HUES48 (cell line): ENCODE data around the gene TLCD3B.

ENCODE experiments used
- H3K27ac ChIP-seq: one replicate; pipeline ENCODE4 v1.7.0; 2013; ENCODE audit warnings: low read depth, low read length, inconsistent platforms
- H3K27me3 ChIP-seq: 2 replicates; pipeline ENCODE4 v1.6.1; 2013; ENCODE audit warnings: mild to moderate bottlenecking, low read length; ENCODE audit not compliant: control insufficient read depth, insufficient read depth
- H3K36me3 ChIP-seq: 2 replicates; pipeline ENCODE4 v1.6.1; 2013; ENCODE audit warnings: low read length; ENCODE audit not compliant: control insufficient read depth, insufficient read depth
- H3K4me1 ChIP-seq: 2 replicates; pipeline ENCODE4 v1.6.1; 2013; ENCODE audit warnings: mild to moderate bottlenecking, low read length; ENCODE audit not compliant: control insufficient read depth, insufficient read depth
- H3K4me3 ChIP-seq: 2 replicates; pipeline ENCODE4 v1.5.1; 2013; ENCODE audit warnings: mild to moderate bottlenecking, low read depth, low read length
- H3K9ac ChIP-seq: 2 replicates; pipeline ENCODE4 v1.6.1; 2013; ENCODE audit warnings: mild to moderate bottlenecking, low read depth, low read length, moderate library complexity
- H3K9me3 ChIP-seq: 2 replicates; pipeline ENCODE4 v1.6.1; 2013; ENCODE audit warnings: low read length; ENCODE audit not compliant: control insufficient read depth, insufficient read depth

TLCD3B gene

DNA sequence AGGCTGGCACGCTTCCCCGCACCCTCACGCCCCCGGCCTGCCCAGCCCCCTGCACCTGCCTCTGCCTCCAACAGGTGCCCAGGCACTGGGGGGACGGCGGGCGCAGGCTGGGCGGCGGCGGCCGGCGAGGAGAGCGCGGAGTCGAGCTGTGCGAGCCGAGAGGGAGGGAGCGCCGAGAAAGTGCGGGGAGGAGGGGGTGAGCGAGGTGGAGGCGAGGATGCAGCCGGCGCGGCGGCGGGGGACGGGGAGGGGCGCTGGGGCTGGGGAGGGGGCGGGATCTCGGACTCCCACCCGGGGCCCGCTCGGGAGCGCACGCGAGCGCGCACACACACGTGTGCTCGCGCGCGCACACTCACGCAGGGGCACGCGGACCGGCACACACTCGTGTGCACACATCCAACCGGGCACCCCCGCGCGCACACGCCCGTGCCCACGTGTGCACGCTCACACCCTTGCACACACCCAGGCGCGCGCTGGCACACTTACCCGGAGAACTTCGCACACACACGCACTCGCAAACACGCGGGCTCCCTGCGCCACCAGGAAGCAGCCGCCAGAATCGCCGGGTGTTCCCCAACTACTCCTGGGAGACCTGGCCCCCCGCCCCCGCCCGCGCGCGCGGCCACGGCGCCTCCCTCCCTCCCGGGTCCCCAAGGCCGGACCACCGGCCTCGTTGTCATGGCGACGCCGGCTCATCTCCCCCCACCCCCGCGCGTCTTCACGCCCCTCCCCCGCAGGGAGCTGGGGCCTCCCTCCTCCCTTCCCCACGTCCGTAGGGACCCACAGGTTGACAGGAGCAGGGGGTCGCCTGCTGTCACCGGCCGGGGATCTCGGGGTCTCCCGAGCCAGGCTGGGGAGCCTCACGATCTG lies 20.0 kb downstream of the TLCD3B start, which contains the start of gene DOC2A:
Gene DOC2A (minus strand): TSS at position 184 of the 870 bp plus-strand sequence. CDS start 805 bp downstream, outside the sequence.
- peaks cover 5% of the 10 kb centered on the region; the same call in 1 of the 2 replicates for H3K36me3 ChIP-seq
- H3K9ac ChIP-seq, result no peak within 1 kb of the TSS
- H3K9me3 ChIP-seq, result no peaks in the 10 kb centered on the region
- no peak within 1 kb of the TSS for H3K27ac ChIP-seq
- H3K4me3 ChIP-seq, result peak within 1 kb of the TSS; percentile 89
- H3K4me1 ChIP-seq, result peaks cover 4% of the 10 kb centered on the region
- H3K27me3 ChIP-seq, result peaks cover 22% of the 10 kb centered on the region

GRCh38 chr16:30009990-30010843 lies 20.9 kb downstream of the TLCD3B start:
- Histone ChIP-seq H3K9me3 (no peaks in the 10 kb centered on the region), H3K9ac (no peak overlapping the region), H3K4me1 (peaks cover 4% of the 10 kb centered on the region), H3K4me3 (peak overlapping the region; percentile 89), H3K27me3 (peaks cover 22% of the 10 kb centered on the region), H3K36me3 (peaks cover 6% of the 10 kb centered on the region; the same call in 1 of the 2 replicates), H3K27ac (no peak overlapping the region)

- peaks cover 4% of the 10 kb centered on the region for H3K4me1 ChIP-seq
Measured at GRCh38 chr16:30009085-30009862, 21.8 kb downstream of the TLCD3B start.

GRCh38 chr16:30007378-30007895 lies 23.6 kb downstream of the TLCD3B start:
- peaks cover 4% of the 10 kb centered on the region for H3K4me1 ChIP-seq
- no peak overlapping the region for H3K27ac ChIP-seq
- H3K4me3 ChIP-seq, result no peak overlapping the region
- peaks cover 17% of the 10 kb centered on the region for H3K36me3 ChIP-seq
- H3K9ac ChIP-seq, result no peak overlapping the region
- no peaks in the 10 kb centered on the region for H3K9me3 ChIP-seq
- peaks cover 22% of the 10 kb centered on the region for H3K27me3 ChIP-seq

More at GRCh38 chr16:30009085-30009862, 21.8 kb downstream of the TLCD3B start:
- Histone ChIP-seq H3K9me3 (no peaks in the 10 kb centered on the region), H3K27ac (no peak overlapping the region), H3K4me3 (no peak overlapping the region), H3K9ac (no peak overlapping the region), H3K36me3 (peaks cover 6% of the 10 kb centered on the region; the same call in 1 of the 2 replicates), H3K27me3 (peaks cover 22% of the 10 kb centered on the region)

DNA sequence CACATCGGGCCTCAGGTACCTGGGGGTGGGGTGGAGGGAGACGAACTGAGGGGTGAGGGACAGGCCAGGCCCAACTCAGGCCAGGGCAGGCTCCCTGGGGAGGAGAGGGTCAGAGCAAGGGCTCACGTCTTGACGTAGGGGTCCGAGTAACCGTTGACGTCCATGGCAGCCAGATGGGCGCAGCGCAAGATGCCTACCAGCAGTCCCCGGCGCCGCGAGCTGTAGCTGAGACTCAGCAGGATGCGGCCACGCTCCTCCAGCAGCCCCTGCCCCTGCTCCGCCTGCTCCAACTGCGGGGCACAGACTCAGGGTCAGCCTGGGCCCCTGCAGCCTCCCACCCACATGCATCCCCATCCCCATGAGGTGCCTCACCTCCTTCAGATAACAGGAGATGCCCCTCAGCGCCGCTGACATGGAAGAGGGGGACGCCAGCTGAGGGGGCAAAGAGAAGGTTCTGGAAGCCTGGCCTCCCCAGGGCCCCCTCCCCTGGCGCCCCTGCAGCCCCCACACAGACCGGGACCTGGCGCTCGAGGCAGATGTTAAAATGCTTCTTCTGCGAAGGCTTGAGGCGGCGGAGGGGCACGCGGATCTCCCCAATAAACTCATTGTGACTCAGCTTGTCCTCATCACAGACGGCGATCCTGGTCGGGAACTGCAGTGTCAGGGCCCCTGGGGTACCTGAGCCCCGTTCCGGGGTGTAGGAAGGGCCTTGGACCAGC lies 24.3 kb downstream of the TLCD3B start:
- Histone ChIP-seq H3K4me3 (no peak overlapping the region), H3K9ac (no peak overlapping the region), H3K4me1 (no peaks in the 10 kb centered on the region; the same call in 1 of the 2 replicates), H3K36me3 (peaks cover 23% of the 10 kb centered on the region), H3K9me3 (no peaks in the 10 kb centered on the region), H3K27ac (no peak overlapping the region), H3K27me3 (peaks cover 15% of the 10 kb centered on the region)

GRCh38 chr16:30006095-30006473 lies 25.0 kb downstream of the TLCD3B start:
- Histone ChIP-seq H3K36me3 (peaks cover 24% of the 10 kb centered on the region), H3K4me3 (no peak overlapping the region), H3K4me1 (peaks cover under 1% of the 10 kb centered on the region; the same call in 1 of the 2 replicates), H3K9ac (no peak overlapping the region), H3K9me3 (no peaks in the 10 kb centered on the region), H3K27ac (no peak overlapping the region), H3K27me3 (peaks cover 11% of the 10 kb centered on the region)

DNA sequence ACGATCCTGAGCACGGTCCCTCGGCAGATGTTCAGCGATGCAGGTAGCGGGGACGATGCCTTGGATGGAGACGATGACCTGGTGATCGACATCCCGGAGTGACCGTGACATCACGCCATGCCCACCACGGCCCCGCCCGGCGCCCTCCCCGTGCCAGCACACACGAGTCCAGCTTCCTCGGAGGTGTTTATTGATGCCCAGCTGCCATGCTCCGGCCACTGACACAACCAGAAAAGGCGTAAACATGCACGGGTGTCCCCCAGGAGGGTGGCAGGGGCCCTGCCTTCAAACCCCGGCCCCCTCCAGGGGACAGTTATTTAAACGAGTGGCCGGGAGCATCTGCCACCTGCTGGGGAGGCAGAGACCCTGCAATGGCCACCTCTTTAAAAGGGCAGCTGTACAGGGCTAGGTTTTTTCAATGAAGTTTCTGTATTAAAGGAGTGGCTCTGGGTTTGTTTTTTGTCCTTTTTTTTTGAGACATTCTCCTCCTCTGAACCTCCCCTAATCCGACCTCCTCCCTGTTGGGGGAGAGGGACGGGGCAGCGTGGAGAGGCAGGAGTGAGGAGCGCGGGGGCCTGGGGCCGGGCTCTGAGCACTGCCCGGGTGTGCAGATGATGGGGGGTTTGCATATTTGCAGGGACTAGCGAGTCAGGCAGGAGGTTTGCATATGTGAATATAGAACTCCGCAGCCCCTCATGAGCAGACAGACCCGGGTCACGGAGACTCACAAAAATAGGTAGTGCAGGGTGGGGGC lies 25.6 kb downstream of the TLCD3B start:
- Histone ChIP-seq H3K27ac (no peak overlapping the region), H3K36me3 (peaks cover 24% of the 10 kb centered on the region), H3K4me3 (no peak overlapping the region), H3K4me1 (peaks cover 6% of the 10 kb centered on the region; the same call in 1 of the 2 replicates), H3K9ac (no peak overlapping the region), H3K9me3 (no peaks in the 10 kb centered on the region), H3K27me3 (peaks cover 9% of the 10 kb centered on the region)

- H3K27ac ChIP-seq, result no peak overlapping the region
- 0 out of 2 replicates have a peak, but pooled peaks cover 3% of the 10 kb centered on the region for H3K27me3 ChIP-seq
- H3K9ac ChIP-seq, result peak overlapping the region; percentile 18; the same call in 1 of the 2 replicates
- H3K9me3 ChIP-seq, result no peaks in the 10 kb centered on the region
- H3K4me3 ChIP-seq, result no peak overlapping the region
- H3K4me1 ChIP-seq, result peaks cover 8% of the 10 kb centered on the region; the same call in 1 of the 2 replicates
- H3K36me3 ChIP-seq, result peaks cover 24% of the 10 kb centered on the region
Measured at GRCh38 chr16:30004811-30005242, 26.2 kb downstream of the TLCD3B start.

DNA sequence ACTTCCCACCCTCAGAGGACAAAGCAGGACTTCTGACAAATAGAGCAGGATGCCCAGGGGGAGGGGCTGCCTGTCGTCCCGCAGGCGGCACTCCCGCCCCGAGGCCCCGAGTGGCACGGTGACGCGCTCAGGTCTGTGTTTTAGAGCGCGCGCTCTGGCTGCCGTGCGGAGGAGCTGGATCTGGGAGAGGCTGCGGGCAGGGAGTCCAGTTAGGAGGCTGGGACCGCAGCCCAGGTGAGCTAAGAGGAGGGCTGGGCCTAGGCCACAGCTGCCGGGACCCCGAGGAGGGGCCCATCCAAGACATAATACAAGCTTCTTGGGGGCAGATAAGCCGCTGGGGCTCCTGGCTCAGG lies 26.7 kb downstream of the TLCD3B start:
- Histone ChIP-seq H3K9me3 (no peaks in the 10 kb centered on the region), H3K36me3 (peaks cover 24% of the 10 kb centered on the region), H3K4me1 (peaks cover 8% of the 10 kb centered on the region; the same call in 1 of the 2 replicates), H3K4me3 (no peak overlapping the region), H3K27me3 (0 out of 2 replicates have a peak, but pooled peaks cover 2% of the 10 kb centered on the region), H3K27ac (no peak overlapping the region), H3K9ac (peak overlapping the region; percentile 18; the same call in 1 of the 2 replicates)
